GM06990 (cell line): ENCODE data around the gene SPEF1.

Source experiments
- DNase-seq: peaks from one replicate; pipeline ENCODE4 v3.0.0-alpha.2; 2011; ENCODE audit not compliant: insufficient read length; ENCODE audit errors: extremely low read depth
- H3K27me3 ChIP-seq: replicated peaks from 2 replicates; pipeline ENCODE4 v1.6.0; 2011; ENCODE audit warnings: low read length; ENCODE audit not compliant: control insufficient read depth, insufficient read depth
- H3K36me3 ChIP-seq: 2 replicates; pipeline ENCODE4 v1.5.1; 2011; ENCODE audit warnings: low read length; ENCODE audit not compliant: control insufficient read depth, insufficient read depth
- H3K4me3 ChIP-seq: replicated peaks from 2 replicates; pipeline ENCODE4 v1.5.1; 2011; ENCODE audit warnings: low read depth, mild to moderate bottlenecking, control low read depth, low read length
- CTCF ChIP-seq: IDR thresholded peaks from 2 replicates; pipeline ENCODE4 v1.5.1; 2011; ENCODE audit warnings: low read length, control low read depth, mild to moderate bottlenecking, inconsistent platforms; ENCODE audit not compliant: insufficient read depth, poor library complexity, severe bottlenecking

Gene SPEF1

GRCh38 chr20:3732327-3733118 lies 48.7 kb downstream of the SPEF1 start, which contains the start of gene HSPA12B:
HSPA12B (plus strand) TSS chr20:3732685; CDS start chr20:3738675, 5,990 bp downstream.
- DNase-seq: no peak
- Histone ChIP-seq H3K36me3 (no peaks in the 10 kb centered on the region), H3K27me3 (peaks cover 3% of the 10 kb centered on the region), H3K4me3 (no peak within 1 kb of the TSS)
- no peak for TF ChIP-seq CTCF

- H3K4me3 ChIP-seq: no peak overlapping the region
- DNase-seq: no peak
- TF ChIP-seq CTCF: no peak
- H3K36me3 ChIP-seq: no peaks in the 10 kb centered on the region
- peaks cover 3% of the 10 kb centered on the region for H3K27me3 ChIP-seq
Observed at GRCh38 chr20:3731944-3732326, 49.3 kb downstream of the SPEF1 start.

GRCh38 chr20:3730803-3731672 lies 50.2 kb downstream of the SPEF1 start:
- Histone ChIP-seq H3K27me3 (peaks cover 3% of the 10 kb centered on the region), H3K36me3 (no peaks in the 10 kb centered on the region), H3K4me3 (no peak overlapping the region)
- TF ChIP-seq CTCF: no peak
- DNase-seq: no peak

GRCh38 chr20:3729811-3730540 lies 51.3 kb downstream of the SPEF1 start:
- TF ChIP-seq CTCF: no peak
- H3K36me3 ChIP-seq: no peaks in the 10 kb centered on the region
- peaks cover 3% of the 10 kb centered on the region for H3K27me3 ChIP-seq
- H3K4me3 ChIP-seq: no peak overlapping the region
- no peak for DNase-seq

GRCh38 chr20:3729378-3729777 lies 51.9 kb downstream of the SPEF1 start:
- no peak for DNase-seq
- H3K36me3 ChIP-seq: no peaks in the 10 kb centered on the region
- no peak overlapping the region for H3K4me3 ChIP-seq
- H3K27me3 ChIP-seq: peaks cover 3% of the 10 kb centered on the region
- TF ChIP-seq CTCF: no peak
